ENCODE data around the gene MAP2K2. TPM values are rescaled to one million over a fixed set of nuclear protein-coding genes. Genes with fewer than 3 reads are reported as not detected.
A peak's percentile ranks its signal among the peaks of the same experiment; 100 is the strongest.

Gene MAP2K2
- total RNA-seq, 1 experiment from 2014 or later = 151 TPM

GRCh38 chr19:4086411-4086867, 37.5 kb downstream of the MAP2K2 start:
- POLR2A ChIA-PET = no interaction called here
- DNase-seq (ENCODE audit: low read depth, low spot score) (no peak), ATAC-seq (peak; percentile 55; the same call in 1 of the 2 replicates)
- no TSS peak for BruUV-seq (replicated peaks)
- no peaks in the 10 kb centered on the region for H3K36me3 ChIP-seq (ENCODE audit: control insufficient read depth, insufficient read depth, low read length)
- no peaks in the 10 kb centered on the region for H3K4me1 ChIP-seq (ENCODE audit: control insufficient read depth, insufficient read depth, low read length)
- H3K27ac ChIP-seq (ENCODE audit: low read length) = no peak overlapping the region
- no peak overlapping the region for H3K4me3 ChIP-seq (ENCODE audit: low read depth in 2 of 2, low read length in 2 of 2)
- TF ChIP-seq POLR2AphosphoS5 (IDR thresholded peaks at IDR 0.05; ENCODE audit: low read depth, low read length) (no peak), REST (IDR thresholded peaks at IDR 0.05; ENCODE audit: insufficient read depth in 1 of 2, low read depth in 2 of 2, low read length in 1 of 2) (no peak), CTCF (IDR thresholded peaks at IDR 0.05) (no peak), TCF7L2 (IDR thresholded peaks at IDR 0.05; ENCODE audit: low read depth, low read length) (no peak)
- no peaks in the 10 kb centered on the region for H3K27me3 ChIP-seq (ENCODE audit: control insufficient read depth, insufficient read depth, low read length)
- intact Hi-C loops (cut with micrococcal nuclease; ENCODE audit: unreplicated experiment) = no loop called here
- CTCF ChIA-PET = no interaction called here
- H3K9me3 ChIP-seq (ENCODE audit: control insufficient read depth, insufficient read depth, low read depth, low read length) = no peaks in the 10 kb centered on the region
- in situ Hi-C loops (cut with HindIII; ENCODE audit: low pct_unique_long_range_greater_than_20kb, low sequenced_read_pairs) = no loop called here

GRCh38 chr19:4084547-4084877, 39.4 kb downstream of the MAP2K2 start:
- BruUV-seq (replicated peaks) = no TSS peak
- no peak for DNase-seq (ENCODE audit: low read depth, low spot score)
- H3K27ac ChIP-seq (ENCODE audit: low read length) = no peak overlapping the region
- H3K4me1 ChIP-seq (ENCODE audit: control insufficient read depth, insufficient read depth, low read length) = no peaks in the 10 kb centered on the region
- ChIA-PET POLR2A (no interaction called here), CTCF (no interaction called here)
- no peaks in the 10 kb centered on the region for H3K36me3 ChIP-seq (ENCODE audit: control insufficient read depth, insufficient read depth, low read length)
- no peaks in the 10 kb centered on the region for H3K27me3 ChIP-seq (ENCODE audit: control insufficient read depth, insufficient read depth, low read length)
- no peak overlapping the region for H3K4me3 ChIP-seq (ENCODE audit: low read depth in 2 of 2, low read length in 2 of 2)
- in situ Hi-C loops (cut with HindIII; ENCODE audit: low pct_unique_long_range_greater_than_20kb, low sequenced_read_pairs) (no loop called here), intact Hi-C loops (cut with micrococcal nuclease; ENCODE audit: unreplicated experiment) (no loop called here)
- no peaks in the 10 kb centered on the region for H3K9me3 ChIP-seq (ENCODE audit: control insufficient read depth, insufficient read depth, low read depth, low read length)
- TF ChIP-seq CTCF (IDR thresholded peaks at IDR 0.05) (no peak), SIN3A (IDR thresholded peaks at IDR 0.05; ENCODE audit: borderline replicate concordance, insufficient read depth, low read depth, low read length) (no peak), TCF7L2 (IDR thresholded peaks at IDR 0.05; ENCODE audit: low read depth, low read length) (no peak), POLR2AphosphoS5 (IDR thresholded peaks at IDR 0.05; ENCODE audit: low read depth, low read length) (no peak)
- ATAC-seq = no peak
